GM19452 (cell line): ENCODE measurements around the gene CDC27.
A peak's percentile ranks its signal among the peaks of the same experiment; 100 is the strongest.
"Not testable (repeated sequence)": the region's sequence is repeated elsewhere in the genome, so short reads cannot be mapped to it uniquely, and the experiment has no call there.

ENCODE experiments used
- ATAC-seq: cut with Tn5 transposase; IDR thresholded peaks from one replicate; pipeline ENCODE4 v1.9.1; 2021; ENCODE audit not compliant: unreplicated experiment

CDC27 gene

GRCh38 chr17:47219621-47220475 lies 30.8 kb upstream of the CDC27 start:
- no peak for ATAC-seq

- ATAC-seq = no peak
Observed at GRCh38 chr17:47218896-47219430, 29.9 kb upstream of the CDC27 start.

GRCh38 chr17:47217279-47217678 lies 28.2 kb upstream of the CDC27 start:
- ATAC-seq = not testable (repeated sequence)

- not testable (repeated sequence) for ATAC-seq
Observed at GRCh38 chr17:47216821-47217220, 27.7 kb upstream of the CDC27 start.

GRCh38 chr17:47214931-47215330 lies 25.8 kb upstream of the CDC27 start:
- ATAC-seq = no peak

GRCh38 chr17:47213540-47213939 lies 24.4 kb upstream of the CDC27 start:
- no peak for ATAC-seq

GRCh38 chr17:47212458-47212857 lies 23.4 kb upstream of the CDC27 start:
- ATAC-seq = no peak

GRCh38 chr17:47210779-47211178 lies 21.7 kb upstream of the CDC27 start:
- no peak for ATAC-seq

- no peak for ATAC-seq
Observed at GRCh38 chr17:47210105-47210504, 21.0 kb upstream of the CDC27 start.

GRCh38 chr17:47209499-47209898 lies 20.4 kb upstream of the CDC27 start:
- ATAC-seq = no peak

- no peak for ATAC-seq
Observed at GRCh38 chr17:47208744-47209488, 19.8 kb upstream of the CDC27 start, which contains the start of gene MYL4. TSS of gene MYL4 (plus strand) at chr17:47209348. CDS start at chr17:47209423, 75 bp downstream.

GRCh38 chr17:47207143-47208067 lies 18.3 kb upstream of the CDC27 start:
- no peak for ATAC-seq

- peak; percentile 55 for ATAC-seq
Observed at GRCh38 chr17:47205419-47205963, 16.4 kb upstream of the CDC27 start.

GRCh38 chr17:47204722-47205418 lies 15.8 kb upstream of the CDC27 start:
- peak; percentile 49 for ATAC-seq

GRCh38 chr17:47203984-47204721 lies 15.1 kb upstream of the CDC27 start:
- ATAC-seq = no peak

GRCh38 chr17:47201166-47201565 lies 12.1 kb upstream of the CDC27 start:
- ATAC-seq = no peak

- no peak for ATAC-seq
Observed at GRCh38 chr17:47200325-47200664, 11.2 kb upstream of the CDC27 start.

- no peak for ATAC-seq
Observed at GRCh38 chr17:47199627-47200324, 10.7 kb upstream of the CDC27 start.

GRCh38 chr17:47197821-47198220 lies 8.7 kb upstream of the CDC27 start:
- no peak for ATAC-seq
